GM19025 (cell line): ENCODE results near the gene RERE.
"Not testable (repeated sequence)": the region's sequence is repeated elsewhere in the genome, so short reads cannot be mapped to it uniquely, and the experiment has no call there.

Experiments
- ATAC-seq: cut with Tn5 transposase; IDR thresholded peaks from one replicate; pipeline ENCODE4 v1.9.1; 2021; ENCODE audit warnings: mild to moderate bottlenecking, low read depth, moderate library complexity; ENCODE audit not compliant: unreplicated experiment

The RERE gene

GRCh38 chr1:8649875-8650274 lies 167.6 kb downstream of the RERE start:
- ATAC-seq = no peak

- ATAC-seq = no peak
Measured at GRCh38 chr1:8649027-8649426, 168.4 kb downstream of the RERE start.

DNA sequence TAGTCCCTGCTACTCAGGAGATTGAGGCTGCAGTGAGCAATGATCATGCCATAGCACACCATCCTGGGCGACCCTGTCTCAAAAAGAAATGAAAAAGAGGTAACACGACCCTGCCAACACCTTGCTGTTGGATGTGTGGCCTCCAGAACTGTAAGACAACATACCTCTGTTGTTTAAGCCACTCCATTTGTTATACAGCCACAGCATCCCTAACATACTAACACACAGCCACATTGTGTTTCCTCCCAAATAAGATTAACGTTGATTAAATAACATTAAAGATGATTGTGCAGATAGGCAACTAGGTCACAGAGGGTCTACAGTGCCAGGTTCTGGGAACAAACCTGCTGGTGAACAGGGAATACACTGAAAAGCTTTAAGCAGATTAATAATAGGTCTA lies 170.4 kb downstream of the RERE start:
- ATAC-seq = no peak

GRCh38 chr1:8646189-8646588 lies 171.3 kb downstream of the RERE start:
- ATAC-seq = no peak

DNA sequence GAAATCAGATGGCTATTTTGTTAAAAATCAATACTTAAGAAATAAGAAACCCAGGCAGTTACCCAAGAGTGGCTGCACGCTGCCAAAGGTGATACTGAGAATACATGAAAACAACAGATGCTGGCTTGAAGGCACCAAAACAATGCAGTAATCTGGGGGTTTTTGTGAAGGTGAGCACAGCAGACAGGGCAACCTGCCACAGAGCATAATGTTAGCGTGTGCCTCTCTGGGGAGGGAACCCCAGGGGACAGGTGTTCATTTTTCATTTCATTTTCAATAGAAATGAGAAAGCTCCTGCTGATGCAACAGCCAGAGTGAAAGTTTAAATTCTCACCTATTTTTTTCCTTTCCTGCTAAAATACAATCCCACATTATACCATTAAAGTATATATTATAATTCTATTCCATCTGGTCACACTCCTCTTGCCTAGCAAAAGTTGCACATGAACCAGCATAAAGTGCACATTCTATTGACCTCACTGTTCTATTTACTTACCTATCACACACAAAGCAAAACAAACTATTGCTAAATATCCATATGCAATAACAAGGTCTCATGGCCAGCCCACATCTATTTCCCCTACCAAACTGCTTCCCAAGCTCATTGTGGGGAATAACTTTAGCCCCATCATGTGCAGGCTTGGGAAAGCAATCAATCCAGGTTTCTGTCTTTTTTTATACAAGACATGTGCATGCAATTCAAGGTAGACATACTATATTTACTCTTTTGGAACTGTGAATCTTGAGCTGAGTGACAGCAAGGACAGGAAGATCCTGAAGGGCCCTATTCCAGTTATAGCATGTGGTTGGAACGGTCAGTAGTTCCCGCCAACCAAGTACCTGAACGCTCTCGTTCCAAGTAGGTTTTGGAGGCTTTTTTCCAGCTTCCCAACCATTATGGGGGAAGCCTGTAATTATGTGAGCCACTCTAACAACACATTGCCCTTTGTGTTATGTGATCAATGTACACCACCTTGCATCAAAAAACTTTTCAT lies 173.6 kb downstream of the RERE start:
- ATAC-seq = peak; percentile 78

DNA sequence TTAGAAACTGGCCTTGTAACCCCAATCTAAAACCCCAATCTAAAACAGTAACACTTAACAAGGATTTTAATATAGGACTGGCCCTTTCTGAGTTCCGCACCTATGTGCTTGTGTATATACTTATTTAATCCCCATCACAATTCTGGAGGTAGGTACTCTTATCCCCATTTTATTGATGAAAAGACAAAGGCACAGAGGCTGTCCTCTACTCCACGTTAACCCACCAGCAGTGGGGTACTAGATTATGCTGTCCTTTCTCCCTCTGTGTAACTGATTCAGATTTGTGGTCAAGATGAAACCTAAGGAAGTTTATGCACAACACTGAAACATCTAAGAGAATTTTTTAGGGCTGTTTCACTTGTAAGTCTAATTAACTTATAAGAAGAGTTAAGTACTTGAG lies 175.3 kb downstream of the RERE start:
- no peak for ATAC-seq

- ATAC-seq = no peak
Measured at GRCh38 chr1:8641377-8641997, 176.0 kb downstream of the RERE start.

GRCh38 chr1:8640950-8641349 lies 176.5 kb downstream of the RERE start:
- no peak for ATAC-seq

- no peak for ATAC-seq
Measured at GRCh38 chr1:8639148-8639547, 178.3 kb downstream of the RERE start.

DNA sequence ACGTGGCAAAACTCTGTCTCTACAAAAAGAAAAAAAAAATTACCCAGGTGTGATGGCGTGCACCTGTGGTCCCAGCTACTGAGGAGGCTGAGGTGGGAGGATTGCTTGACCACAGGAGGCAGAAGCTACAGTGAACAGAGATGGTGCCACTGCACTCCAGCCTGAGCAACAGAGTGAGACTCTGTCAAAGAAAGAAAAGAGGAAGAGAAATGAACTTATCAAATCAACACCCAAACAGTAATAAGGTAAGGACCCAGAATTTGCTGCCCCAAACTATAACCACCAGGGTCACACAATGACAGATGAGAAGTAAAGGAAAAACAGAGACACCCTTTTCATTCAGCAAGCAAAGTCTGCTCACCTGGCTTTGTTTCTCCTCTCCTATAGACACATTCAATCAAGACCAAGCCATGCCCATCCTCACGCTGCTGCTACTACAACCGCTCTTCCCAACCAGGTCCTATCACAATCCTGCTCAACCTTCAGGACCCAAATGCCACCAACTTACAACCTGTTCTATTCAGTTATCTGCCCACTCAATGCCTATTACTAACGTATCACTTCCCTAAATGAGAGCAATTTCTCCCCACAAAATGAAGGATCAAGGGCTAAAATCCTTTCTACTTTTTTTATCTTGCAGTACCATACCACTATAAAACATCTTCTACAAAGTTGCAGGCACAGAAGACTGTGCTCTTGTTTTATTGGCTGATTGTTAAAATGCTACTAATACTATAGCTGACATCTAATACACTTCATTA lies 183.5 kb downstream of the RERE start:
- ATAC-seq = no peak

DNA sequence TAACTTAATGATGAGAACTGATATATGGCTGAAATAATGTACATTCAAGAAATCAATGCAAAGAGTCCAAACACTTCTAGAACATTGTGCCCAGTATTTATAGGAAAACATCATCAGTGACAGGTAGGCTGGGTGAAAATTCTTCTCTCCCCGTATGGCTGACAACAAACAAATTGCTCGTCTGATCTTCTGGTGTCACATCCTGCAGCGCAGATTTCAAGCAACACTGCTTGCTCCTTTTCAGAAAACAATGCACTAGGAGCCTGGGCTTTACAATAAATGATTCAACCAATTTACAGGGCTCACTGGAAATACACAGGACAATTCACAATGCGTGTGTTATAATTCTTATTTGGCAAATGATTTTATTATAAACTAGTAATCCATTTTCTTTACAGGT lies 185.3 kb downstream of the RERE start:
- ATAC-seq = no peak

- ATAC-seq = no peak
Measured at GRCh38 chr1:8631163-8631562, 186.3 kb downstream of the RERE start.

- ATAC-seq = peak; percentile 62
Measured at GRCh38 chr1:8629241-8630091, 188.0 kb downstream of the RERE start.

DNA sequence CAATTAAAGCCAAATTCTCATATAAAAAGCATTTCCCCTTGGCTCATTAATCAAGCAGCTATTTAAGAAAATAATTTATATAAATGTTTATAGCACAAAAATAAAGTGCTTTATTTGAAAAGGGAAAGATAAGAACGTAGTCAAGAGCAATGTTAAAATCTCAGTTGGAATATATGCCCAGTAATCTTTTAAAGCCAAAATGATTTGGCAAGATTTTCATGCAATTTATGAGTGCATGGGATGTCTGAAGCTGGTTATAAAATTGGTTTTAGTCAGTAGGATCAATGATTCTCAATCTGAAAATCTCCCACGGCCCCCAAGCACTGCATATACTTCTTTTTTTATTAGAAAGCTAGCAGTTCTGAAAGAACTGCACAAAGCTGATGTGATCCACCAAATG lies 188.8 kb downstream of the RERE start:
- no peak for ATAC-seq

DNA sequence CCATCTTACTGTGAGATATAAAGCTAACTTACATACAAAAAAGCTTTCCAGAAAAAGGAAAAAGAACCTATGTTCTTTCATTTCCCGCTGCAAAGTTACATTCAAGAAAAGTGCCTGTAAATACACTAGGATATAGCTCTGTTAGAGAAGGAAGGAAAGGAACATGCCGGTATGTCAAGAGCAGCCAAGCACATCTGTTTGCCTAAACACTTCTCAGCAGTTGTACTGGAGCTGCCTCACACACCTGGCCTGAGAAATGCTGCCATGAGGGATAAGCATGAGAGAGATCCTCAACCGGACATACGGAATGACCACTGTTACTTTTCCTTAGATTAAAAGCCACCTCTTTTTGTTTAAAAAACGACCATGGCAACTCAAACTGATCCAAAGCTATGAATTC lies 189.7 kb downstream of the RERE start:
- ATAC-seq = no peak

- no peak for ATAC-seq
Measured at GRCh38 chr1:8625981-8626898, 191.2 kb downstream of the RERE start.

- no peak for ATAC-seq
Measured at GRCh38 chr1:8625491-8625890, 191.9 kb downstream of the RERE start.

DNA sequence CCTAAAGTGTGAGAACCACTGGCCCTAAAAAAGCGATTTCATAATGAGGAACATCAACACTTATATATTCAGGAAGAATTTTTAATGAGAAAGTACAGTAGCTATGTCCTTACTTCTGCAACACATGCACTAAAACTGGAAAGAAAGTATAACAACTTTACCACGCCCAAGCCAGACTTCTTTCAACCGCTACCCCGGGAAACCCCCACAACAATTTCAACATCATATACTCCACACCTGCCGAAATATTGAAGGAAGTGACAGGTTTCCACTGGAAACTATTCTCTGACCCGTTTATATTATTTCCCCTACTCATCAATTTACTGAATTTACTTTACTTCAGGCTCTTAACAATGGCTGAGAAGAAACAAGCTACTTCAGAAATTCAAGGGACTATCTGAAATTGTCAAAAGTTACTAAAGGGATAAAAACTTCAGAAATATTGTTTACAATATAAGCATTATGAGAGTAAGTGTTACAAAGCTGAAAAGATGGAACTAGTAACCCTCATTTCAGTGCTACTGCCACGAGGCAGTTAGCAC lies 193.7 kb downstream of the RERE start:
- ATAC-seq = not testable (repeated sequence)

DNA sequence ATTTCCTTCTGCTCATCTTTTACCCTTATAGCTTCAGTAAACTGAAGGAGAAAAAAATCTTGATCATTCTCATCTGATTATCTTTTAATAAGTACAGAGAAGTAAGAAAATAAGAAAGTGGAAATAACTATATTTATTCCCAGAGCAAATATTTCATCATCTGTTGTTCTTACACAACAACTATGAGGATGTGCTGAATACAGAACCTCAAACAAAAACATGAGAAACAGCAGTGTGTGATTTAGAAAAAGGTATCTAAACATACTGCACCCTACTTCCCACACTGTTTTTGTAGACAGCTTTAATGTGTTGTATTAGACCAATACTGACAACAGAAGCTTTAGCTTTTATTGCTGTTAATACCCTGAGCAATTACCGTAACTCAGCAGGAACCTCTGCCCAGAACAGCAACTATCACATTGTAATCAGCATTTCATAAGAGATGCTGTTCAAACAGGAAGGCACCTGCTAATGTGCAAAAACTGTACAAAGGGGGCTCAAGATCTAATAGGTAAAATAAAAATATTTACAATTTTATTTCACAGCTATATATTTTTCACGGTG lies 195.6 kb downstream of the RERE start:
- not testable (repeated sequence) for ATAC-seq
